GM23338 (cell line): ENCODE results near the gene THNSL1. TPM values are rescaled to one million over a fixed set of nuclear protein-coding genes. Genes with fewer than 3 reads are reported as not detected.

Source experiments
- ATAC-seq: fragments of 200-7000 bp; cut with Tn5 transposase; 3 replicates; pipeline ENCODE4 v1.9.1; 2020
- DNase-seq: peaks from one replicate; pipeline ENCODE4 v3.0.0-alpha.2; 2015; ENCODE audit warnings: low spot score
- H2AFZ ChIP-seq: fragments of 200-600 bp; sonication (generic); 2 replicates; pipeline ENCODE4 v1.8.0; 2016; ENCODE audit warnings: antibody characterized with exemption, mild to moderate bottlenecking, moderate library complexity
- H3F3A ChIP-seq: fragments of 200-600 bp; sonication (generic); replicated peaks from 2 replicates; pipeline ENCODE4 v1.8.0; 2017; ENCODE audit warnings: antibody characterized with exemption, mixed run types, low read depth
- H3K27ac ChIP-seq: fragments of 200-600 bp; sonication (generic); 2 replicates; pipeline ENCODE4 v1.6.1; 2016; ENCODE audit warnings: low read depth
- H3K27me3 ChIP-seq: fragments of 200-600 bp; sonication (generic); 2 replicates; pipeline ENCODE4 v1.8.0; 2016; ENCODE audit warnings: mild to moderate bottlenecking, mixed run types, moderate library complexity; ENCODE audit not compliant: insufficient read depth
- H3K36me3 ChIP-seq: fragments of 200-600 bp; sonication (generic); 2 replicates; pipeline ENCODE4 v1.8.0; 2016; ENCODE audit warnings: mild to moderate bottlenecking; ENCODE audit not compliant: insufficient read depth
- H3K4me1 ChIP-seq: fragments of 200-600 bp; sonication (generic); 2 replicates; pipeline ENCODE4 v1.8.0; 2016; ENCODE audit warnings: mild to moderate bottlenecking, moderate library complexity; ENCODE audit not compliant: insufficient read depth
- H3K4me2 ChIP-seq: fragments of 200-600 bp; sonication (generic); 2 replicates; pipeline ENCODE4 v1.7.1; 2017; ENCODE audit warnings: mixed run types
- H3K4me3 ChIP-seq: fragments of 200-600 bp; sonication (generic); 2 replicates; pipeline ENCODE4 v1.6.1; 2016; ENCODE audit warnings: mixed run types
- H3K79me2 ChIP-seq: fragments of 200-600 bp; sonication (generic); replicated peaks from 2 replicates; pipeline ENCODE4 v1.8.0; 2017; ENCODE audit warnings: mild to moderate bottlenecking; ENCODE audit not compliant: insufficient read depth
- H3K9me2 ChIP-seq: fragments of 200-600 bp; sonication (generic); 2 replicates; pipeline ENCODE4 v1.8.0; 2017; ENCODE audit not compliant: insufficient read depth
- H4K20me1 ChIP-seq: fragments of 200-600 bp; sonication (generic); replicated peaks from 2 replicates; pipeline ENCODE4 v1.8.0; 2017; ENCODE audit warnings: mild to moderate bottlenecking; ENCODE audit not compliant: insufficient read depth
- H3K27ac Mint-ChIP-seq: 2 replicates; pipeline ENCODE4 v1.8.0; 2020; ENCODE audit warnings: inconsistent platforms, mild to moderate bottlenecking, moderate library complexity, mixed read lengths
- H3K27me3 Mint-ChIP-seq: 3 replicates; pipeline ENCODE4 v1.8.0; 2022; ENCODE audit warnings: low read depth, mild to moderate bottlenecking, moderate library complexity, mixed read lengths, inconsistent platforms; ENCODE audit not compliant: insufficient read depth, poor library complexity
- H3K36me3 Mint-ChIP-seq: 3 replicates; pipeline ENCODE4 v1.8.0; 2021; ENCODE audit warnings: low read depth, mild to moderate bottlenecking, inconsistent platforms, moderate library complexity, mixed read lengths
- H3K4me1 Mint-ChIP-seq: 3 replicates; pipeline ENCODE4 v1.8.0; 2020; ENCODE audit warnings: mild to moderate bottlenecking, inconsistent platforms, mixed read lengths
- H3K4me3 Mint-ChIP-seq: 3 replicates; pipeline ENCODE4 v1.8.0; 2021; ENCODE audit warnings: moderate library complexity, mild to moderate bottlenecking, inconsistent platforms, mixed read lengths
- H3K9me3 Mint-ChIP-seq: 3 replicates; pipeline ENCODE4 v1.8.0; 2020; ENCODE audit warnings: moderate library complexity, mild to moderate bottlenecking, inconsistent platforms, mixed read lengths
- CREB1 ChIP-seq: fragments of 250-450 bp; sonication (Bioruptor Pico); IDR thresholded peaks from 2 replicates; pipeline ENCODE4 v1.5.0; 2020; ENCODE audit warnings: low read depth, mild to moderate bottlenecking, moderate library complexity
- CTCF ChIP-seq, 2 experiments: fragments of 200-600 bp in 1 of 2; sonication (generic) in 1 of 2; conservative IDR thresholded peaks; 2 replicates each; pipeline versions ENCODE4 v1.5.1 to v1.6.1; 2016 to 2017; ENCODE audit warnings: antibody characterized with exemption in 2 of 2, low read depth in 2 of 2, mild to moderate bottlenecking in 2 of 2, moderate library complexity in 1 of 2
- ETS1 ChIP-seq: IDR thresholded peaks from 2 replicates; pipeline ENCODE4 v1.6.1; 2016; ENCODE audit warnings: antibody characterized with exemption
- EZH2 ChIP-seq: fragments of 200-600 bp; sonication (generic); IDR thresholded peaks from one replicate; pipeline ENCODE4 v1.8.0; 2017; ENCODE audit warnings: antibody characterized with exemption, mild to moderate bottlenecking, low read depth; ENCODE audit not compliant: unreplicated experiment
- EZH2phosphoT487 ChIP-seq: fragments of 200-600 bp; sonication (generic); IDR thresholded peaks from one replicate; pipeline ENCODE4 v1.8.1; 2018; ENCODE audit warnings: antibody characterized with exemption; ENCODE audit not compliant: unreplicated experiment
- JUNB ChIP-seq: IDR thresholded peaks from one replicate; pipeline ENCODE4 v1.6.1; 2016; ENCODE audit warnings: antibody characterized with exemption; ENCODE audit not compliant: unreplicated experiment
- NANOG ChIP-seq: IDR thresholded peaks from 2 replicates; pipeline ENCODE4 v1.6.1; 2016; ENCODE audit warnings: antibody characterized with exemption, borderline replicate concordance
- POLR2AphosphoS5 ChIP-seq: IDR thresholded peaks from 2 replicates; pipeline ENCODE4 v1.6.1; 2016; ENCODE audit warnings: antibody characterized with exemption, low read depth
- REST ChIP-seq: IDR thresholded peaks from one replicate; pipeline ENCODE4 v1.6.1; 2018; ENCODE audit warnings: antibody characterized with exemption; ENCODE audit not compliant: unreplicated experiment
- STAT1 ChIP-seq: IDR thresholded peaks from one replicate; pipeline ENCODE4 v1.6.1; 2016; ENCODE audit warnings: antibody characterized with exemption; ENCODE audit not compliant: unreplicated experiment
- ZNF114 ChIP-seq: fragments of 250-450 bp; sonication (Bioruptor Pico); IDR thresholded peaks from 2 replicates; pipeline ENCODE4 v1.5.0; 2020; ENCODE audit warnings: mild to moderate bottlenecking, moderate library complexity
- ZNF331 ChIP-seq: fragments of 250-450 bp; sonication (Bioruptor Pico); IDR thresholded peaks from 2 replicates; pipeline ENCODE4 v1.5.0; 2020; ENCODE audit warnings: low read depth, mild to moderate bottlenecking, moderate library complexity
- ZNF462 ChIP-seq: fragments of 250-450 bp; sonication (Bioruptor Pico); IDR thresholded peaks from 2 replicates; pipeline ENCODE4 v1.5.0; 2020; ENCODE audit warnings: mild to moderate bottlenecking, moderate library complexity
- polyA plus RNA-seq: library from polyadenylated mRNA; unstranded; fragments of >200 nt; fragmentation: Nextera tagmentation; extraction: Ambion mirVana; gene quantifications from 2 replicates; pipeline ENCODE4 v1.2.1, GENCODE V29; 2016
- total RNA-seq: library from RNA; depleted of rRNA; stranded (reverse); fragments of >200 nt; shearing (Covaris generic); gene quantifications from 2 replicates; pipeline ENCODE4 v1.2.3, GENCODE V29; 2014

Gene THNSL1
- total and polyA plus RNA-seq, 2 experiments from 2014 or later: 2.6 to 5.8 TPM

GRCh38 chr10:24984906-24985305 is 31.5 kb upstream of the THNSL1 start:
- peaks cover 8% of the 10 kb centered on the region; the same call in 1 of the 2 replicates for H3K9me2 ChIP-seq
- DNase-seq (no peak), ATAC-seq (no peak)
- H3K79me2 ChIP-seq: no peaks in the 10 kb centered on the region
- no peak overlapping the region for H2AFZ ChIP-seq
- no peaks in the 10 kb centered on the region for H3K27me3 ChIP-seq
- H3F3A ChIP-seq: no peaks in the 10 kb centered on the region
- TF ChIP-seq ZNF331 (CRISPR knock-in tag): no peak
- no peak for TF ChIP-seq POLR2AphosphoS5
- no peak for TF ChIP-seq EZH2
- no peak for TF ChIP-seq ZNF114 (CRISPR knock-in tag)
- TF ChIP-seq EZH2phosphoT487: no peak
- no peak for TF ChIP-seq ZNF462 (CRISPR knock-in tag)
- no peak for TF ChIP-seq ETS1
- no peak for TF ChIP-seq CTCF (conservative IDR thresholded peaks at IDR 0.05; ENCODE audit: low read depth in 2 of 2)
- TF ChIP-seq STAT1: no peak
- TF ChIP-seq JUNB: no peak
- TF ChIP-seq CREB1 (CRISPR knock-in tag): no peak
- no peak for TF ChIP-seq REST
- TF ChIP-seq NANOG: no peak
- H3K36me3 ChIP-seq: no peaks in the 10 kb centered on the region
- no peak overlapping the region for H3K4me3 Mint-ChIP-seq
- no peaks in the 10 kb centered on the region; the same call in 2 of the 3 replicates for H3K9me3 Mint-ChIP-seq
- H3K4me1 ChIP-seq: no peaks in the 10 kb centered on the region
- no peaks in the 10 kb centered on the region for H4K20me1 ChIP-seq
- H3K27me3 Mint-ChIP-seq: peaks cover 2% of the 10 kb centered on the region
- H3K27ac ChIP-seq: no peak overlapping the region
- no peak overlapping the region for H3K27ac Mint-ChIP-seq
- H3K4me3 ChIP-seq: no peak overlapping the region
- H3K4me1 Mint-ChIP-seq: peaks cover 3% of the 10 kb centered on the region; the same call in 2 of the 3 replicates
- no peaks in the 10 kb centered on the region for H3K36me3 Mint-ChIP-seq
- H3K4me2 ChIP-seq: no peak overlapping the region
